ENCODE data around the gene SLC25A30.
"Not testable (repeated sequence)": the region's sequence is repeated elsewhere in the genome, so short reads cannot be mapped to it uniquely, and the experiment has no call there.

Gene SLC25A30

DNA sequence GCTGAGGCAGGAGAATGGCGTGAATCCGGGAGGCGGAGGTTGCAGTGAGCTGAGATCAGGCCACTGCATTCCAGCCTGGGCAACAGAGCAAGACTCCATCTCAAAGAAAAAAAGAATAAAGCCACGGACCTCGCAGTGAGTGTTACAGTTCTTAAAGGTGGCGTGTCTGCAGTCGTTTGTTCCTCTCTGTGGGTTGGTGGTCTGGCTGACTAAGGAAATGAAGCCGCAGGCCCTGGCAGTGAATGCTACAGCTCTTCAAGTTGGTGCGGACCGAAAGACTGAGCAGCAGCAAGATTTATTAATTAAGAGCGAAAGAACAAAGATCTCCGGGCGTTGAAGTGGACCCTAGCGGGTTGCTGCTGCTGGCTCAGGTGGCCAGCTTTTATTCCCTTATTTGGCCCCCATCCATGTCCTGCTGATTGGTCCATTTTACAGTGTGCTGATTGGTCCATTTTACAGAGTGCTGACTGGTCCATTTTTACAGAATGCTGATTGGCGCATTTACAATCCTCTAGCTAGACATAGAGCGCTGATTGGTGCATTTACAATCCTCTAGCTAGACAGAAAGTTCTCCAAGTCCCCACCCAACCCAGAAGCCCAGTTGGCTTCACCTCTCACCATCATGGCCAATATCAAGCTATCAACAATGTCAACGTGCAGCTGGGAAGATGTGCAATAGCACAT lies 31.1 kb downstream of the SLC25A30 start:
- H3K27me3 ChIP-seq (ENCODE audit: insufficient read depth, low read length); H3K4me3 ChIP-seq (ENCODE audit: low read length); H3K9me3 ChIP-seq (ENCODE audit: insufficient read depth, low read depth, low read length); H3K4me1 ChIP-seq (ENCODE audit: insufficient read depth, low read length); H3K9ac ChIP-seq (ENCODE audit: low read depth, low read length); H3K27ac ChIP-seq (ENCODE audit: low read length); H3K36me3 ChIP-seq (ENCODE audit: insufficient read depth, low read depth, low read length): not testable (repeated sequence)

DNA sequence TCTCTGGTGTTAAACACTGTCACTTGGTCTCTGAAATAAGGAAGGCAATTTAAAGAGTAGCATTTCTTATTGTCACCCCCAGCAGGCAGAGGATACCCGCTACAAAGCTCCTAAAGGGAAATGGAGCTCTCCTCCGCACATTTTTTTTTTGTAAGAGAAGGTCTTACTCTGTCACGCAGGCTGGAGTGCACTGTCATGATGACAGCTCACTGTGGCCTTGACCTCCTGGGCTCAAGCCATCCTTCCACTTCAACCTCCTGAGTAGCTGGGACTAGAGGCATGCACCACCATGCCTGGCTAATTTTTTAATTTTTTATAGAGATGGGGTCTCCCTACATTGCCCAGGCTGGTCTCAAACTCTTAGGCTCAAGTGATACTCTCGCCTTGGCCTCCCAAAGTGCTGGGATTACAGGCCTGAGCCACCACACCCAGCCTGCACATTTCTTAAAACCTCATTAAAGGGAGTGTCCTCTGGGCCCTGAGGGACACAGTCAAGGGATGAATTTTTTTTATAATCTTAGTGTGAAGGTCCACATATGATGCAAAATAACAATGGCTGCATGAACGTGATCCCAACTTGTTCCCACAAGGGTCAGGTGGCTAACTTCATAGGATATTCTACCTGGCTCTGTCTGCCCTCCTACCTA lies 32.1 kb downstream of the SLC25A30 start:
- Histone ChIP-seq H3K27me3 (ENCODE audit: insufficient read depth, low read length) (no peaks in the 10 kb centered on the region), H3K4me1 (ENCODE audit: insufficient read depth, low read length) (no peaks in the 10 kb centered on the region), H3K36me3 (ENCODE audit: insufficient read depth, low read depth, low read length) (no peaks in the 10 kb centered on the region; the same call in 1 of the 2 replicates), H3K9me3 (ENCODE audit: insufficient read depth, low read depth, low read length) (no peaks in the 10 kb centered on the region), H3K9ac (ENCODE audit: low read depth, low read length) (no peak overlapping the region), H3K27ac (ENCODE audit: low read length) (no peak overlapping the region), H3K4me3 (ENCODE audit: low read length) (no peak overlapping the region)

DNA sequence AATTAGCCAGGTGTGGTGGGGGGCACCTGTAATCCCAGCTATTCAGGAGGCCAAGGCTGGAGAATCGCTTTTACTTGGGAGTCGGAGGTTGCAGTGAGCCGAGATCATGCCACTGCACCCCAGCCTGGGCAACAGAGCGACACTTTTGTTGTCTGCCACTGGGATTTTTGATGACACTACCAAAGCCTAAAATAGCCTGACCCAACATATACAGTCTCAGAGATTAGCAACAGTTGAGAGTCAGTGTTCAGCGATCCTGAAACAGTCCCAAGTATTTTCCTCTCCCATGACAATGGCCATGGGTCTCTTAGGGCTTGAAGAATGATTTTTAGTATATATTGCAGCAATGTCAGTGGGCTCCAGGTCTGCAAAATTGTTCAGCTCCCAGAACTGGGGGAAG lies 32.9 kb downstream of the SLC25A30 start:
- no peak overlapping the region for H3K4me3 ChIP-seq (ENCODE audit: low read length)
- no peaks in the 10 kb centered on the region for H3K4me1 ChIP-seq (ENCODE audit: insufficient read depth, low read length)
- no peak overlapping the region for H3K9ac ChIP-seq (ENCODE audit: low read depth, low read length)
- H3K36me3 ChIP-seq (ENCODE audit: insufficient read depth, low read depth, low read length), result no peaks in the 10 kb centered on the region; the same call in 1 of the 2 replicates
- no peaks in the 10 kb centered on the region for H3K27me3 ChIP-seq (ENCODE audit: insufficient read depth, low read length)
- no peak overlapping the region for H3K27ac ChIP-seq (ENCODE audit: low read length)
- H3K9me3 ChIP-seq (ENCODE audit: insufficient read depth, low read depth, low read length), result no peaks in the 10 kb centered on the region

DNA sequence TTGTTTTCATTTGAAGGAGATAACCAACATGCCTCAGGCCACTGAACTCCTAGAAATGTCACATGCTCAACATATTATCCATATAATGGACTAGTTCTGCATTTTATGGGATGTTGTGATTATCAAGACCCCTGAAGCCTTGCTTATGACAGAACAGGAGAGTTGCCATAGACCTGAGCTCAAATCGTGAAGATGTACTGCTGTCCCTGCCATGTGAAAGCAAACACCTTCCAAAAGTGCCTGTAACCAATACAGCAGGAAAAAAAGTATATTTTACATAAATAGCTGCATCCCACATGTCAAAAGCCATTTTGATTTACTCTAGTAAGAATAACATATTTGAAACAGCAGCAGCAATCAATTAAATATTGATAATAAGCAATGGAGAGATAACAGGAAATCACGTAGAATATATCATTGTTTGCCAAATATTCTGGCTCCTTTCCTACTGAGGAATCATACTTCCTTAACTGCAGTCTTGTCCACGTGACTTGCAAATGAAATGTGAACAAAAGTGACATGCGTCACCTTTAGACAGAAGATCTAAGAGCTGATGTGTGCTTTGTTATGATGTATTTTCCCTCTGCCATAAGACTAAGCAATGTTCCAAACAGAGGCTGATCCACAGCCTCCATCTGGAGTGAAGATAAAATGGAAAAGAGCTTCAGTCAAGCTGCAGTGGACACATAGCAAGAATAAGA lies 33.5 kb downstream of the SLC25A30 start:
- Histone ChIP-seq H3K4me1 (ENCODE audit: insufficient read depth, low read length) (no peaks in the 10 kb centered on the region), H3K27me3 (ENCODE audit: insufficient read depth, low read length) (no peaks in the 10 kb centered on the region)

DNA sequence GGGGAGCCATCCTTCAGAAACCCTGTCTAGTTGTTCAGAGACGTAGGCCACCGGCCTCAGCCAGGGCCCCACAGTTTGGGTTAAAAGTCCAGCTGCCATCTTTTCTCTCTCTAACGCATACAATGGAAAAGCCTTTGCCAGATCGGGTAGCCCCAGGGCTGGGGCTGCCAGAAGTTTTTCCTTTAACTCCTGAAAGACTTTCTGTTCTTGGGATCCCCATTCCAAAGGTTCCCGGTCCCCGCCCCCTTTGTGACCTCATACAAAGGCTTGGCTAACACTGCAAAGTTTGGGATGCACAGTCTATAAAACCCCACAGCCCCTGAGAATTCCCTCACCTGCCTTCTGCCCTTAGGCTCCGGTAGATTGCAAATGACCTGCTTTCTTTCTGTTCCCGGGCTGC lies 35.4 kb downstream of the SLC25A30 start:
- H3K36me3 ChIP-seq (ENCODE audit: insufficient read depth, low read depth, low read length); H3K4me3 ChIP-seq (ENCODE audit: low read length); H3K4me1 ChIP-seq (ENCODE audit: insufficient read depth, low read length); H3K27ac ChIP-seq (ENCODE audit: low read length); H3K9me3 ChIP-seq (ENCODE audit: insufficient read depth, low read depth, low read length); H3K27me3 ChIP-seq (ENCODE audit: insufficient read depth, low read length); H3K9ac ChIP-seq (ENCODE audit: low read depth, low read length): not testable (repeated sequence)

More for the DNA sequence above, 33.5 kb downstream of the SLC25A30 start:
- H3K36me3 ChIP-seq (ENCODE audit: insufficient read depth, low read depth, low read length), result no peaks in the 10 kb centered on the region; the same call in 1 of the 2 replicates
- H3K27ac ChIP-seq (ENCODE audit: low read length), result no peak overlapping the region
- H3K4me3 ChIP-seq (ENCODE audit: low read length), result no peak overlapping the region
- H3K9ac ChIP-seq (ENCODE audit: low read depth, low read length), result no peak overlapping the region
- no peaks in the 10 kb centered on the region for H3K9me3 ChIP-seq (ENCODE audit: insufficient read depth, low read depth, low read length)

DNA sequence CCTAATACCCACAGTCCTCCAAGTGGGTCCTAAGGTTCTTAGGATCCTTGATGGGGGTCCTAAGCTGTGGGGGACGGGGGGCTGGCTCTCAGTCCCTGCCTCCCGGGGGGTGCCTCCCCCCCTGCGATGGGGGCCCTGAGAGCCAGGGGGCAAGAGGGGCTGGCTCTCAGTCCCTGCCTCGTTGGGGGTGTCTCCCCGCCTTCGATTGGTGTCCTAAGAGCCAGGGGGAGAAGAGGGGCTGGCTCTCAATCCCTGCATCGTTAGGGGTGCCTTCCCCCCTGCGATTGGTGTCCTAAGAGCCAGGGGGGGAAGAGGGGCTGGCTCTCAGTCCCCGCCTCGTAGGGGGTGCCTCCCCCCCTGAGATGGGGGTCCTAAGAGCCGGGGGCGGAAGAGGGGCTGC lies 37.0 kb downstream of the SLC25A30 start:
- H3K4me1 ChIP-seq (ENCODE audit: insufficient read depth, low read length), result no peaks in the 10 kb centered on the region
- H3K27ac ChIP-seq (ENCODE audit: low read length), result no peak overlapping the region
- H3K27me3 ChIP-seq (ENCODE audit: insufficient read depth, low read length), result no peaks in the 10 kb centered on the region
- H3K9ac ChIP-seq (ENCODE audit: low read depth, low read length), result no peak overlapping the region
- H3K36me3 ChIP-seq (ENCODE audit: insufficient read depth, low read depth, low read length), result no peaks in the 10 kb centered on the region; the same call in 1 of the 2 replicates
- H3K9me3 ChIP-seq (ENCODE audit: insufficient read depth, low read depth, low read length), result no peaks in the 10 kb centered on the region
- no peak overlapping the region for H3K4me3 ChIP-seq (ENCODE audit: low read length)

DNA sequence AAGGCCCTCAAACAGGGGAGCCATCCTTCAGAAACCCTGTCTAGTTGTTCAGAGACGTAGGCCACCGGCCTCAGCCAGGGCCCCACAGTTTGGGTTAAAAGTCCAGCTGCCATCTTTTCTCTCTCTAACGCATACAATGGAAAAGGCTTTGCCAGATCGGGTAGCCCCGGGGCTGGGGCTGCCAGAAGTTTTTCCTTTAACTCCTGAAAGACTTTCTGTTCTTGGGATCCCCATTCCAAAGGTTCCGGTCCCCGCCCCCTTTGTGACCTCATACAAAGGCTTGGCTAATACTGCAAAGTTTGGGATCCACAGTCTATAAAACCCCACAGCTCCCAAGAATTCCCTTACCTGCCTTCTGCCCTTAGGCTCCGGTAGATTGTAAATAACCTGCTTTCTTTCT lies 37.5 kb downstream of the SLC25A30 start:
- H3K27ac ChIP-seq (ENCODE audit: low read length); H3K4me3 ChIP-seq (ENCODE audit: low read length); H3K9ac ChIP-seq (ENCODE audit: low read depth, low read length); H3K9me3 ChIP-seq (ENCODE audit: insufficient read depth, low read depth, low read length); H3K27me3 ChIP-seq (ENCODE audit: insufficient read depth, low read length); H3K4me1 ChIP-seq (ENCODE audit: insufficient read depth, low read length); H3K36me3 ChIP-seq (ENCODE audit: insufficient read depth, low read depth, low read length): not testable (repeated sequence)

DNA sequence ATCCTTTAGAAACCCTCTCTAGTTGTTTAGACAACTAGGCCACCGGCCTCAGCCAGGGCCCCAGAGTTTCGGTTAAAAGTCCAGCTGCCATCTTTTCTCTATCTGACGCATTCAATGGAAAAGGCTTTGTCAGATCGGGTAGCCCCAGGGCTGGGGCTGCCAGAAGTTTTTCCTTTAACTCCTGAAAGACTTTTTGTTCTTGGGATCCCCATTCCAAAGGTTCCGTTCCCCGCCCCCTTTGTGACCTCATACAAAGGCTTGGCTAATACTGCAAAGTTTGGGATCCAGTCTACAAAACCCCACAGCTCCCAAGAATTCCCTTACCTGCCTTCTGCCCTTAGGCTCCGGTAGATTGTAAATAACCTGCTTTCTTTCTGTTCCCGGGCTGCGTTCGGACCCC lies 38.7 kb downstream of the SLC25A30 start:
- H3K27ac ChIP-seq (ENCODE audit: low read length); H3K4me1 ChIP-seq (ENCODE audit: insufficient read depth, low read length); H3K36me3 ChIP-seq (ENCODE audit: insufficient read depth, low read depth, low read length); H3K9me3 ChIP-seq (ENCODE audit: insufficient read depth, low read depth, low read length); H3K9ac ChIP-seq (ENCODE audit: low read depth, low read length); H3K27me3 ChIP-seq (ENCODE audit: insufficient read depth, low read length); H3K4me3 ChIP-seq (ENCODE audit: low read length): not testable (repeated sequence)

DNA sequence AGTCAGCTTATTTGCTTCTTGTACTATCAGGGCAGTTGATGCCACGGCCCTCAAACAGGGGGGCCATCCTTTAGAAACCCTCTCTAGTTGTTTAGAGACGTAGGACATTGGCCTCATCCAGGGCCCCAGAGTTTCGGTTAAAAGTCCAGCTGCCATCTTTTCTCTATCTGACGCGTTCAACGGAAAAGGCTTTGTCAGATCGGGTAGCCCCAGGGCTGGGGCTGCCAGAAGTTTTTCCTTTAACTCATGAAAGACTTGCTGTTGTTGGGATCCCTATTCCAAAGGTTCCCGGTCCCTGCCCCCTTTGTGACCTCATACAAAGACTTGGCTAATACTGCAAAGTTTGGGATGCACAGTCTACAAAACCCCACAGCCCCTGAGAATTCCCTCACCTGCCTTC lies 39.4 kb downstream of the SLC25A30 start:
- not testable (repeated sequence) for H3K4me3 ChIP-seq (ENCODE audit: low read length); H3K9me3 ChIP-seq (ENCODE audit: insufficient read depth, low read depth, low read length); H3K9ac ChIP-seq (ENCODE audit: low read depth, low read length); H3K36me3 ChIP-seq (ENCODE audit: insufficient read depth, low read depth, low read length); H3K27ac ChIP-seq (ENCODE audit: low read length); H3K4me1 ChIP-seq (ENCODE audit: insufficient read depth, low read length); H3K27me3 ChIP-seq (ENCODE audit: insufficient read depth, low read length)

DNA sequence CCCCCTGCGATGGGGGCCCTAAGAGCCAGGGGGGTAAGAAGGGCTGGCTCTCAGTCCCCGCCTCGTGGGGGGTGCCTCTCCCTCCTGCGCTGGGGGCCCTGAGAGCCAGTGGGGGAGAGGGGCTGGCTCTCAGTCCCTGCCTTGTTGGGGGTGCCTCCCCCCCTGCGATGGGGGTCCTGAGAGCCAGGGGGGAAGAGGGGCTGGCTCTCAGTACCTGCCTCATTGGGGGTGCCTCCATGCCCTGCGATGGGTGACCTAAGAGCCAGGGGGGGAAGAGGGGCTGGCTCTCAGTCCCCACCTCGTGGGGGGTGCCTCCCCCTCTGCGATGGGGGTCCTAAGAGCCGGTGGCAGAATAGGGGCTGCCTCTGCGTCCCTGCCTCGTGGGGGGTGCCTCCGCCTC lies 40.9 kb downstream of the SLC25A30 start:
- H3K4me3 ChIP-seq (ENCODE audit: low read length); H3K4me1 ChIP-seq (ENCODE audit: insufficient read depth, low read length); H3K27me3 ChIP-seq (ENCODE audit: insufficient read depth, low read length); H3K27ac ChIP-seq (ENCODE audit: low read length); H3K9ac ChIP-seq (ENCODE audit: low read depth, low read length); H3K9me3 ChIP-seq (ENCODE audit: insufficient read depth, low read depth, low read length); H3K36me3 ChIP-seq (ENCODE audit: insufficient read depth, low read depth, low read length): not testable (repeated sequence)

DNA sequence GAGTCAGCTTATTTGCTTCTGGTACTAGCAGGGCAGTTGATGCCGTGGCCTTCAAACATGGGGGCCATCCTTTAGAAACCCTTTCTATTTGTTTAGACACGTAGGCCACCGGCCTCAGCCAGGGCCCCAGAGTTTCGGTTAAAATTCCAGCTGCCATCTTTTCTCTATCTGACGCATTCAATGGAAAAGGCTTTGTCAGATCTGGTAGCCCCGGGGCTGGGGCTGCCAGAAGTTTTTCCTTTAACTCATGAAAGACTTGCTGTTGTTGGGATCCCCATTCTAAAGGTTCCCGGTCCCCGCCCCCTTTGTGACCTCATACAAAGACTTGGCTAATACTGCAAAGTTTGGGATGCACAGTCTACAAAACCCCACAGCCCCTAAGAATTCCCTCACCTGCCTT lies 41.5 kb downstream of the SLC25A30 start:
- H3K36me3 ChIP-seq (ENCODE audit: insufficient read depth, low read depth, low read length); H3K27ac ChIP-seq (ENCODE audit: low read length); H3K9ac ChIP-seq (ENCODE audit: low read depth, low read length); H3K27me3 ChIP-seq (ENCODE audit: insufficient read depth, low read length); H3K4me1 ChIP-seq (ENCODE audit: insufficient read depth, low read length); H3K9me3 ChIP-seq (ENCODE audit: insufficient read depth, low read depth, low read length); H3K4me3 ChIP-seq (ENCODE audit: low read length): not testable (repeated sequence)

DNA sequence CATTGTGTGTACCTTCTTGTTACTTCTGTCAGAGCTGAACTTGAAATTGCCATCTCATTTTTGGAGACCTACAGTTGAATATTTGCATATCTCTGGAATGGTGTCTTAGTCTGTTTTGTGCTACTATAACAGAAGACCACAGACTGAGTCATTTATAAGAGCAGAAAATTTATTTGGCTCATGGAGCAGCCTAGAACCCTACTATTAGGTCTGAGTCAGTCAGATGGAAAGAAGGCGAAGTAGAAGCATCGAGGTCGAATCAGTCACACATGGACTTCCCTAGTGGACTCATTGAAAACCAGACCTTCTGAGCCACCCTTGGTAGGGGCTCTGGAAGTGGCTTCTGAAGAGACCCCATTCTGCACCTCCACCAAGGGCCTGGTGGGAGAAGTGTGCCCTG lies 43.3 kb downstream of the SLC25A30 start:
- Histone ChIP-seq H3K9ac (ENCODE audit: low read depth, low read length) (no peak overlapping the region), H3K36me3 (ENCODE audit: insufficient read depth, low read depth, low read length) (no peaks in the 10 kb centered on the region), H3K9me3 (ENCODE audit: insufficient read depth, low read depth, low read length) (no peaks in the 10 kb centered on the region), H3K27ac (ENCODE audit: low read length) (no peak overlapping the region), H3K4me1 (ENCODE audit: insufficient read depth, low read length) (no peaks in the 10 kb centered on the region; the same call in 1 of the 2 replicates), H3K4me3 (ENCODE audit: low read length) (no peak overlapping the region), H3K27me3 (ENCODE audit: insufficient read depth, low read length) (no peaks in the 10 kb centered on the region)
